Panc1 (cell line): ENCODE results near the gene IRS1. TPM values are rescaled to one million over a fixed set of nuclear protein-coding genes. Genes with fewer than 3 reads are reported as not detected.
A peak's percentile ranks its signal among the peaks of the same experiment; 100 is the strongest.
"Not testable (repeated sequence)": the region's sequence is repeated elsewhere in the genome, so short reads cannot be mapped to it uniquely, and the experiment has no call there.

Experiments
- ATAC-seq: fragments of 200-7000 bp; cut with Tn5 transposase; 2 replicates; pipeline ENCODE4 v1.9.1; 2020; ENCODE audit warnings: mild to moderate bottlenecking, moderate library complexity
- BruUV-seq: library from RNA; stranded (reverse); fragments of 400-500 nt; replicated peaks from 2 replicates; lab custom pipeline; 2021; lab: Mats Ljungman, UMichigan
- CTCF ChIA-PET: fragments of 300-600 bp; sonication (Branson Sonifier 250); formaldehyde crosslinking; loops from one replicate; lab custom pipeline; 2022; ENCODE audit warnings: antibody characterized with exemption; lab: Charles Lee
- POLR2A ChIA-PET: fragments of 300-600 bp; sonication (Branson Sonifier 250); formaldehyde crosslinking; loops from one replicate; lab custom pipeline; 2022; ENCODE audit warnings: antibody characterized with exemption; lab: Charles Lee
- DNase-seq: peaks from one replicate; pipeline ENCODE4 v3.0.0-alpha.2; 2010; ENCODE audit warnings: low read depth, low spot score
- H3K27ac ChIP-seq: 2 replicates; pipeline ENCODE4 v1.5.1; 2011; ENCODE audit warnings: mild to moderate bottlenecking, low read length, inconsistent platforms
- H3K27me3 ChIP-seq: fragments of 200-500 bp; sonication (Bioruptor generic); 2 replicates; pipeline ENCODE4 v1.6.0; 2014; ENCODE audit warnings: low read length, inconsistent platforms; ENCODE audit not compliant: control insufficient read depth, insufficient read depth
- H3K36me3 ChIP-seq: fragments of 200-500 bp; sonication (Bioruptor generic); 2 replicates; pipeline ENCODE4 v1.5.1; 2014; ENCODE audit warnings: inconsistent platforms, mild to moderate bottlenecking, low read length, moderate library complexity; ENCODE audit not compliant: control insufficient read depth, insufficient read depth
- H3K4me1 ChIP-seq: 2 replicates; pipeline ENCODE4 v1.5.1; 2011; ENCODE audit warnings: inconsistent platforms, mild to moderate bottlenecking, low read length, moderate library complexity; ENCODE audit not compliant: control insufficient read depth, insufficient read depth
- H3K4me3 ChIP-seq, 2 experiments: 2 replicates each; pipeline ENCODE4 v1.5.1; 2011 to 2012; ENCODE audit warnings: low read depth in 2 of 2, low read length in 2 of 2, mild to moderate bottlenecking in 2 of 2, inconsistent platforms in 1 of 2, moderate library complexity in 1 of 2
- H3K9me3 ChIP-seq: fragments of 200-500 bp; sonication (Bioruptor generic); 2 replicates; pipeline ENCODE4 v1.5.1; 2014; ENCODE audit warnings: low read depth, mild to moderate bottlenecking, inconsistent platforms, low read length, moderate library complexity; ENCODE audit not compliant: control insufficient read depth, insufficient read depth
- POLR2AphosphoS5 ChIP-seq: IDR thresholded peaks from 2 replicates; pipeline ENCODE4 v1.6.1; 2012; ENCODE audit warnings: mild to moderate bottlenecking, low read depth, low read length, moderate library complexity
- SIN3A ChIP-seq: IDR thresholded peaks from 2 replicates; pipeline ENCODE4 v1.6.1; 2012; ENCODE audit warnings: low read depth, mild to moderate bottlenecking, low read length, moderate library complexity, borderline replicate concordance; ENCODE audit not compliant: insufficient read depth
- TCF7L2 ChIP-seq: IDR thresholded peaks from 2 replicates; pipeline ENCODE4 v1.6.1; 2011; ENCODE audit warnings: mild to moderate bottlenecking, low read depth, low read length, inconsistent platforms
- in situ Hi-C: cut with HindIII; loops from 2 replicates; pipeline ENCODE4 v1.10.0; 2016; ENCODE audit warnings: low sequenced_read_pairs, low pct_unique_long_range_greater_than_20kb
- intact Hi-C: fragments of 100-400 bp; cut with micrococcal nuclease; formaldehyde crosslinking; loops from one replicate; pipeline ENCODE4 v1.10.0; 2022; ENCODE audit not compliant: unreplicated experiment
- total RNA-seq: library from RNA; stranded (reverse); gene quantifications from one replicate; pipeline ENCODE4 v1.2.1, GENCODE V29; 2021; ENCODE audit not compliant: unreplicated experiment
- TF ChIP-seq, protein P1 (sequence below), 2 experiments: IDR thresholded peaks; 2 replicates each; pipeline ENCODE4 v1.6.1; 2011 to 2012; ENCODE audit warnings: low read depth in 2 of 2, control low read depth in 1 of 2, low read length in 1 of 2, mild to moderate bottlenecking in 1 of 2, moderate library complexity in 1 of 2; ENCODE audit not compliant: insufficient read depth in 1 of 2
- TF ChIP-seq, protein P2 (sequence below): fragments of 450-650 bp; IDR thresholded peaks from 2 replicates; pipeline ENCODE4 v1.5.1; 2017; ENCODE audit warnings: mild to moderate bottlenecking

The IRS1 gene
- total RNA-seq, 1 experiment from 2014 or later: 27.3 TPM

DNA sequence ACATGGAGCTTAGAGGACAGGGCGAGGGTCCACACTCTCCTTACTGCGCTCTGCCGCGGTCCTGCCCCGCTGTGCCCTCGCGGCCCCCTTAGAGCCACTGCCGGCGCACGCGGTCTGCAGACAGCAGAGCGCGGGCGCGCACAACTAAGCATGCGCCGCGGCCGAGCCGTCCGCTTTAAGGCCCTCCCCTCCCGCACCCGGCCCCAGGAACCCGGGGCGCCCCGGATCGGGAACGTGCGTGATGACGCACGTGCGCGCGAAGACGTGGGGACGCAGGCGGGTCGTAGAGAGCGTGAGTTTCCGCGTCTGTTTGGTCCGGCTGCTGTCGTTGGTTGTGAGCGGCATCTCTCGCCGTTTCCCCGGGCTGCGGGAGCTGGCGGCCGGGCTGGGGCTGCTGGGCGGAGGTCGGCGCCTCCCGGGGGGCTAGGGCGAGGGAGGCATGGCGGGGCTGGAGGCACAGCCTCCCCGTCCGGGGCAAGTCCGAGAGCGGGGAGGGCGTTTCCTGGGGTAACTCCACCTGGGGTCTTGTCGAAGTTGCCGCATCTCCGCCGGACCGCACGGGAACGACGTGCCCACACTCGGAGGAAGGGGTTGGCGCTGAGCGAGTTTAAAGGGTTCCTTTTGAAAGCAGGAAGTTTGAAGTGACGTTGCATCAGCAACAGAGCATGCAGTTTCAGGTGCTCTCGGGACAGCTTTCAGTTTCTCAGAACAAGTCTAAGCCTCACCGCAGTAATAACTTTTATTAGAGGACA is 36.4 kb upstream of the IRS1 start, which contains the start of gene RHBDD1:
Gene RHBDD1 (plus strand): TSS at position 259 of the 752 bp plus-strand sequence. CDS start 28,640 bp downstream, outside the sequence.
- Histone ChIP-seq H3K36me3 (no peaks in the 10 kb centered on the region), H3K9me3 (no peaks in the 10 kb centered on the region), H3K4me3 (peak within 1 kb of the TSS; percentile 80 to 82), H3K27ac (peak within 1 kb of the TSS; percentile 94), H3K27me3 (no peaks in the 10 kb centered on the region), H3K4me1 (peaks cover 20% of the 10 kb centered on the region)
- peak; percentile 97 for ATAC-seq
- peak; percentile 78 for DNase-seq
- TF ChIP-seq, protein P1, sequence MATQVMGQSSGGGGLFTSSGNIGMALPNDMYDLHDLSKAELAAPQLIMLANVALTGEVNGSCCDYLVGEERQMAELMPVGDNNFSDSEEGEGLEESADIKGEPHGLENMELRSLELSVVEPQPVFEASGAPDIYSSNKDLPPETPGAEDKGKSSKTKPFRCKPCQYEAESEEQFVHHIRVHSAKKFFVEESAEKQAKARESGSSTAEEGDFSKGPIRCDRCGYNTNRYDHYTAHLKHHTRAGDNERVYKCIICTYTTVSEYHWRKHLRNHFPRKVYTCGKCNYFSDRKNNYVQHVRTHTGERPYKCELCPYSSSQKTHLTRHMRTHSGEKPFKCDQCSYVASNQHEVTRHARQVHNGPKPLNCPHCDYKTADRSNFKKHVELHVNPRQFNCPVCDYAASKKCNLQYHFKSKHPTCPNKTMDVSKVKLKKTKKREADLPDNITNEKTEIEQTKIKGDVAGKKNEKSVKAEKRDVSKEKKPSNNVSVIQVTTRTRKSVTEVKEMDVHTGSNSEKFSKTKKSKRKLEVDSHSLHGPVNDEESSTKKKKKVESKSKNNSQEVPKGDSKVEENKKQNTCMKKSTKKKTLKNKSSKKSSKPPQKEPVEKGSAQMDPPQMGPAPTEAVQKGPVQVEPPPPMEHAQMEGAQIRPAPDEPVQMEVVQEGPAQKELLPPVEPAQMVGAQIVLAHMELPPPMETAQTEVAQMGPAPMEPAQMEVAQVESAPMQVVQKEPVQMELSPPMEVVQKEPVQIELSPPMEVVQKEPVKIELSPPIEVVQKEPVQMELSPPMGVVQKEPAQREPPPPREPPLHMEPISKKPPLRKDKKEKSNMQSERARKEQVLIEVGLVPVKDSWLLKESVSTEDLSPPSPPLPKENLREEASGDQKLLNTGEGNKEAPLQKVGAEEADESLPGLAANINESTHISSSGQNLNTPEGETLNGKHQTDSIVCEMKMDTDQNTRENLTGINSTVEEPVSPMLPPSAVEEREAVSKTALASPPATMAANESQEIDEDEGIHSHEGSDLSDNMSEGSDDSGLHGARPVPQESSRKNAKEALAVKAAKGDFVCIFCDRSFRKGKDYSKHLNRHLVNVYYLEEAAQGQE (IDR thresholded peaks at IDR 0.05; ENCODE audit: insufficient read depth in 1 of 2, low read depth in 2 of 2, low read length in 1 of 2): no peak
- TF ChIP-seq POLR2AphosphoS5 (peak; percentile 92), TCF7L2 (peak; percentile 41; the same call in 1 of the 2 replicates), SIN3A (0 out of 2 replicates have a peak, but pooled peaks have one; percentile 26)
- TF ChIP-seq, protein P2, sequence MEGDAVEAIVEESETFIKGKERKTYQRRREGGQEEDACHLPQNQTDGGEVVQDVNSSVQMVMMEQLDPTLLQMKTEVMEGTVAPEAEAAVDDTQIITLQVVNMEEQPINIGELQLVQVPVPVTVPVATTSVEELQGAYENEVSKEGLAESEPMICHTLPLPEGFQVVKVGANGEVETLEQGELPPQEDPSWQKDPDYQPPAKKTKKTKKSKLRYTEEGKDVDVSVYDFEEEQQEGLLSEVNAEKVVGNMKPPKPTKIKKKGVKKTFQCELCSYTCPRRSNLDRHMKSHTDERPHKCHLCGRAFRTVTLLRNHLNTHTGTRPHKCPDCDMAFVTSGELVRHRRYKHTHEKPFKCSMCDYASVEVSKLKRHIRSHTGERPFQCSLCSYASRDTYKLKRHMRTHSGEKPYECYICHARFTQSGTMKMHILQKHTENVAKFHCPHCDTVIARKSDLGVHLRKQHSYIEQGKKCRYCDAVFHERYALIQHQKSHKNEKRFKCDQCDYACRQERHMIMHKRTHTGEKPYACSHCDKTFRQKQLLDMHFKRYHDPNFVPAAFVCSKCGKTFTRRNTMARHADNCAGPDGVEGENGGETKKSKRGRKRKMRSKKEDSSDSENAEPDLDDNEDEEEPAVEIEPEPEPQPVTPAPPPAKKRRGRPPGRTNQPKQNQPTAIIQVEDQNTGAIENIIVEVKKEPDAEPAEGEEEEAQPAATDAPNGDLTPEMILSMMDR: no peak
- intact Hi-C loops (no loop called here), in situ Hi-C loops (no loop called here)
- ChIA-PET POLR2A (no interaction called here), CTCF (no interaction called here)
- BruUV-seq: TSS peak; percentile 76

DNA sequence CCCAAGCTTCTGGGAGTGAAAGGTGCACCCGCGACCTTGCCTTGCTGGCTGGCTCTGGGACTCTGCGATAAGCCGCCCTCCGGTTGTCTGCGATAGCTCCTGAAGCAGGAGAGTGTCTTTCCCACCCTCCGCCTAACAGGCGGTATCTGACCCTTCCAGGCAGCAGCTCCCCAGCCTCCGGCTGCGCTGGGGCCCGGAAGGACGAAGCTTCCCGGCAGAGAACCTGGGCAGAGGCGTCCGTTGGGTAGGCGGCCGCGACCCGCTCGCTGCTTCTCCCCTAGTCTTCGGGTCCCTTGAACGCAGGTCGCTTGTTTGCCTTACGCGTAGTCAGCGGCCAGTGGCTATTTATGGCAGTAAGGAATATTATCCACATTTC is 35.8 kb upstream of the IRS1 start:
- no TSS peak for BruUV-seq
- Histone ChIP-seq H3K27me3 (no peaks in the 10 kb centered on the region), H3K4me3 (peak overlapping the region; percentile 80 to 82), H3K36me3 (no peaks in the 10 kb centered on the region), H3K9me3 (no peaks in the 10 kb centered on the region), H3K4me1 (peaks cover 20% of the 10 kb centered on the region), H3K27ac (peak overlapping the region; percentile 94)
- TF ChIP-seq, protein P1 (IDR thresholded peaks at IDR 0.05; ENCODE audit: insufficient read depth in 1 of 2, low read depth in 2 of 2, low read length in 1 of 2): no peak
- 0 out of 2 replicates have a peak, but pooled peaks have one; percentile 12 for TF ChIP-seq SIN3A
- intact Hi-C loops: no loop called here
- in situ Hi-C loops: no loop called here
- DNase-seq (peak; percentile 32), ATAC-seq (peak; percentile 58)
- ChIA-PET POLR2A (no interaction called here), CTCF (no interaction called here)

DNA sequence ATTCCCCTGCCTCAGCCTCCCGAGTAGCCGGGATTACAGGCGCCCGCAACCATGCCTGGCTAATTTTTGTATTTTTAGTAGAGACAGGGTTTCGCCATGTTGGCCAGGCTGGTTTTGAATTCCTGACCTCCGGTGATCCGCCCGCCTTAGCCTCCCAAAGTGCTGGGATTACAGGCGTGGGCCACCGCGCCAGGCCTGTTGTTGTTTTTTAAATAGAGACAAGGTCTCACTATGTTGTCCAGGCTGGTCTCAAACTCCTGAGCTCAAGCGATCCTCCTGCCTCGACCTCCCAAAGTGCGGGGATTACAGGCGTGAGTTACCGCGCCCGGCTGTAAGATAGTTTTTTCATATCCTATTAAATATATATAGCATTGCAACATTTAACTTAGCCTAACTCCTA is 35.3 kb upstream of the IRS1 start:
- H3K9me3 ChIP-seq, intact Hi-C loops, in situ Hi-C loops, ATAC-seq, POLR2A ChIA-PET, H3K27me3 ChIP-seq, DNase-seq, H3K36me3 ChIP-seq, CTCF ChIA-PET, BruUV-seq: not testable (repeated sequence)
- H3K4me1 ChIP-seq: peaks cover 20% of the 10 kb centered on the region
- H3K27ac ChIP-seq: peak overlapping the region; percentile 94
- H3K4me3 ChIP-seq: peak overlapping the region; percentile 80 to 82
